NCI-H1092 (cell line): Measurements from ENCODE around the gene UBR4.
A peak's percentile ranks its signal among the peaks of the same experiment; 100 is the strongest.

ENCODE experiments used
- DNase-seq: peaks from one replicate; lab custom pipeline; 2025; lab: John Stamatoyannopoulos, UW

Gene UBR4

DNA sequence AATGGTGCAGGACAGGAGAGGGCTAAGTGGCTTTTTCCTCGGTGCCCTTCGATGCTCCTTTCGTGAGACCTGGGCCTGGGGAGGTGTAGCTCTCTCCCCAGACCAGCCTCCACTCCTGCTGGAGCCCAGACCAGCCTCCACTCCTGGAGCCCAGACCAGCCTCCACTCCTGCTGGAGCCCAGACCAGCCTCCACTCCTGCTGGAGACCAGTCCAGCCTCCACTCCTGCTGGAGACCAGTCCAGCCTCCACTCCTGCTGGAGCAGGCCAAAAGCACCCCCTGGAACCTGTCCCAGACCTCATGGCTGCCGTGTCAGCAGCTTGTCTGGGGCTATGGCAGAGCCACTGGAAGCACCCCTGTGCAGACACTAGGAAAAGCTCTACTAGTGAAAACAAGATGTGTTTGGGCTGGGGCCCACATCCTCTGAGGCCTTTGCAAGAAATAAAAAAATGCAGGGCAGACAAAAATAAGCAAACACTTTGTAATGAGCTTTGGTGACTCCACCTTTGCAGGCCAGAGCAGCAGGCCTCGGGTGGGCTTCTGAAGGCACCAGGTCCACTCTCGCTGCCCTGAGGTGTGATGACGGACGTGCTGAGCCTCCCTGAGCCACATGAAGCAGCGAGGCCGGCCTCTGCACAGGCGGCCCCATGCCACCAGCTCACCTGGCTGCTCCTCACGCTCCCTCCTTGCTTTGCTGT, 137.6 kb downstream of the UBR4 start:
- DNase-seq: no peak

GRCh38 chr1:19071674-19072281, 138.3 kb downstream of the UBR4 start:
- no peak for DNase-seq

GRCh38 chr1:19070891-19071621, 139.0 kb downstream of the UBR4 start:
- no peak for DNase-seq

DNA sequence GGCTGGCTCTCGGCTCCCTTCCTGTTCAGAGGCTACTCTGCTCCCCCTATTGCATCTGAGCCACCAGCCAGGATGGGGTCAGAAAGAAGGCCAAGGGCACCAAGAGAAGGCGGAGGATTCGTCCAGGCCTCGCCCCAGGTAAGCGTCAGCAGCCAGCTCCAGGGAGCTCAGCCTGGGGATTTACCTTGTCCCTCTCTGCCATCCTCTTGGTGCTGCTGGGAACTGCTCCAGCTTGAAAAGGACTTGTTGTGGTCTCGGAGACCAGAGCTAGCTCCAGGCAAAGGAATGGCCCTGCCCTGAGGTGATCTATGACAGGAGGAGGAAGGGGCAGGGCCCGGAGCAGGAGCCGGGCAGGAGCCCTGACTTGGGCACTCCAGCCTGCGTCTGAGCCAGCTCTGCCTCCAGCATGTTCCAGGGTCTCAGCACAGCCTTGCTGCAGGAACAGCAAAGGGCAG, 139.8 kb downstream of the UBR4 start:
- DNase-seq: no peak

GRCh38 chr1:19068639-19069276, 141.3 kb downstream of the UBR4 start:
- DNase-seq: no peak

- DNase-seq: no peak
These were observed 142.0 kb downstream of the UBR4 start for GRCh38 chr1:19067912-19068638.

GRCh38 chr1:19067182-19067911, 142.7 kb downstream of the UBR4 start:
- peak; percentile 62 for DNase-seq

- no peak for DNase-seq
These were observed 143.2 kb downstream of the UBR4 start for GRCh38 chr1:19066874-19067181.

GRCh38 chr1:19066248-19066873, 143.7 kb downstream of the UBR4 start:
- DNase-seq: no peak

DNA sequence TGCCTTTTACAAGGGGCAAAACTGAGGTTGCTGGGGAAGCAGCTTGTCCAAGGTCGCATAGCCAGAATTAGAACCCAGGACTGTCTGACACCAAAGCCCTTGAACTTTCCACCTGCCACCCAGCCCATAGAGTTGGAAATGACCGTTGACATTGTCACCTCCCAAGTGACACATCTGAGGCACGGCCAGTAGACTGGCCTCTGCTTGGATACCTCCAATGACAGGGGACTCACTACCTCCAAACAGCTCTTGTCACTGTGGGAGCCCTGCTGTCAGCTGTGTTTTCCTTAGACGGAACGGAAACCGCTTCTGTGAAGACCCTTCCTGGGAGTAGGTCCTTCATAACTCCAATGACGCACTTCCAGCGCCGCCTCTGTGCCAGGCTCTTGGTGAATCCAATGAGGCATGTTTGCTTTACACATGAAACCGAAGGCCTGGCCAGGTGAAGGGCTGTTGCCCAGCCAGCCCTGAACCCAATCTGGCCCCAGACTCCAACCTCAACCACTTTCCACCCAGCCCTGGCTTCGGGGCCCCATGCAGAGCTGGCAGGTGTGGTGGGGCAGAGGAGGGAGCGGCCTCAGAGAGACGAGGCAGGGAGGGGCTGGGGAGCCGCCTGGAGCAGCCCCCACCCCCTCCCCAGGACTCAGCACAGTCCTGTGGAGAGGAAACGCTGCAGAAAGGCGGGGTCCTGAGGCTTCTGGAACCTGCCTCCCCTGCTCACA, 144.4 kb downstream of the UBR4 start:
- DNase-seq: no peak

DNA sequence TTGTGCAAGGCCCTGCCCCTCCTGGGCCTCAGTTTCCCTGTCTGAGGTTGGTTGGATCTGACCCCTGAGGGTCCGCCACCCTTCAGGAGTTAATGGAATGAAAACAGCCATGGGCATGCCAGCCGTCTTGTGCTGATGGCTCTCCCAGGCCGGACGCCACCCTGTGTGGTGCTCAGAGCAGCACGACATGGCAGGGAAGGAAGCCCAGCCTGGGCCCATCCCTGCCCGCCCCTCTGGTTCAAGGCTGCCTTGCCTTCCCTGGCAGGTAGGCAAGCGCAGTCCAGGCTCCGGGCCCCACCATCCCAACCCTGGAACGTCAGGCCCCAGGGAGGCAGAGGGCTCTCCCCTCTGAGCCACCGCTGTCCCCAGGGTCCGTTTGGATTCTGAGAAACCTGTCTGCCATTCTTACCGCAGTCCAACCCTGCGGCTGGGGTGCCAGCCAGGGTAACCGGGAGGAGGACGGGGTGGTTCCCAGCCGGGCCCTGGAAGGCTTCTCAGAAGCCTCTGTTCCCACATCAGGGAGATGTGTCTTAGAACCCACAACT, 145.1 kb downstream of the UBR4 start:
- no peak for DNase-seq

GRCh38 chr1:19063122-19063521, 146.9 kb downstream of the UBR4 start:
- DNase-seq: no peak

- no peak for DNase-seq
These were observed 147.6 kb downstream of the UBR4 start for GRCh38 chr1:19062258-19063029.

- no peak for DNase-seq
These were observed 148.3 kb downstream of the UBR4 start for GRCh38 chr1:19061798-19062197.

GRCh38 chr1:19061343-19061742, 148.7 kb downstream of the UBR4 start:
- DNase-seq: no peak

- DNase-seq: no peak
These were observed 150.3 kb downstream of the UBR4 start for GRCh38 chr1:19059773-19060172.

GRCh38 chr1:19058476-19058797, 151.6 kb downstream of the UBR4 start:
- no peak for DNase-seq

DNA sequence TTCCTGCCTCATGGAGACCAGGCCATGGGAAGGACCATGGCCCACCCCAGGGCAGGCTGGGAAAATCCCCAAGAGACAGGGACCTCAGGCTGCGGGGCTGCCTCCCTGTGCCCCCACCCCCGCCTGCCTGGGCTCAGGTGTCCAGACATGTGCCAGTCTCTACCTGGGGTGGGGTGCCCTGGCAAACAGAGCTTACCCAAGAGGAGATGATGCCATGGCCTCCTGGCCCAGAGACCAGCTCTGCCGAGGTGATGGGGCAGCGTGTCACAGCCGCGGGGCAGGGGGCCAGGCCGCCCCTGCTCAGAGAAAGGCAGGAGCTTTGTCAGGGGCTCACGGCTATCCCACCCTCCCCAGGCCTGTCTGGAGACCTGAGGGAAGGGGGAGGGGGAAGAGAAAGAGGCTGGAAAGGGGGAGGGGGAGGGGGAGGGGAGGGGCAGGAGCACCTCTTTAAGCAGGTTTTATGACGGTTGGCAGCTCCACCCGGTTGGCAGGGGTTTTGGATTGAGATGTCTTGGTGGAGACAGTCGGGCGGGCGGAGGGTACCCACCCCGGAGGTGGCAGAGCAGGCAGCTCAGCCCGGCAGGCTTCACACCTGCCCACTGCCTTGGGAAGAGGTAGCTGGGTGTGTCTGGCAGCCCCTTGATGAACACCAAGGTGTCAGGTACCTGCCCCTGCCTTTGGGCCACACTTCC, 152.1 kb downstream of the UBR4 start:
- no peak for DNase-seq
